Non-pigmented ciliary epithelial cell (primary cell): ENCODE measurements around the gene TEX14.
"Not testable (repeated sequence)": the region's sequence is repeated elsewhere in the genome, so short reads cannot be mapped to it uniquely, and the experiment has no call there.

Experiments used
- DNase-seq: peaks from one replicate; pipeline ENCODE4 v3.0.0-alpha.2; 2010; ENCODE audit warnings: low read depth

Gene TEX14

GRCh38 chr17:58688521-58688920 lies 3.3 kb downstream of the TEX14 start:
- DNase-seq = no peak

DNA sequence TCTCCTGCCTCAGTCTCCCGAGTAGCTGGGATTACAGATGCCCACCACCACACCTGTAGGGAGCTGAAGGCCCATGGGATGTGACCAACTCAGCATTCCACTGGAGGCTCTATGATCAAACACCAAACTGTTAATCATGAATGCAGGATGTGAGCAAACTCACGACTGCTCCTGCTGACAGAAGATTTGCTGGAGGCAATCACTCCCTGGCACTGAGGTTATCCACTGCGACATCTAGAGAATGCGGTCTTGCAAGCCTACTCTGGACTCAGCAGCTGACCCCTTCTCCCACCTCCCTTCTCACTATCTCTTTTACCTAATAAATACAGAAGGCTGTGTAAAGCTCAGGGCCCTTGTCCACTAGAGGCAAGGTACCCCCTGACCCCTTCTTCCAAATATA lies 4.9 kb downstream of the TEX14 start:
- no peak for DNase-seq

DNA sequence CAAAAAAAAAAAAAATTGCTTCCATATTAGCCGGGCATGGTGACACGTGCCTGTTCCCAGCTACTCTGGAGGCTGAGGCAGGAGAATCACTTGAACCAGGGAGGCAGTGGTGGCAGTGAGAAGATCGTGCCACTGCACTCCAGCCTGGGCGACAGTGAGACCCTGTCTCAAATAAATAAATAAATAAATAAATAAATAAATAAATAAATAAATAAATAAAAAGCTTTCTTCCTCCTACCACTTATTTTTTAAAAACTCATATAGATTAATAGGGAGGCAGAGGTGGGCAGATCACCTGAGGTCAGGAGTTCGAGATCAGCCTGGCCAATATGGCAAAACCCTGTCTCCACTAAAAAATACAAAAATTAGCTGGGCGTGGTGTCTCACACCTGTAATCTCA lies 7.4 kb downstream of the TEX14 start:
- not testable (repeated sequence) for DNase-seq

DNA sequence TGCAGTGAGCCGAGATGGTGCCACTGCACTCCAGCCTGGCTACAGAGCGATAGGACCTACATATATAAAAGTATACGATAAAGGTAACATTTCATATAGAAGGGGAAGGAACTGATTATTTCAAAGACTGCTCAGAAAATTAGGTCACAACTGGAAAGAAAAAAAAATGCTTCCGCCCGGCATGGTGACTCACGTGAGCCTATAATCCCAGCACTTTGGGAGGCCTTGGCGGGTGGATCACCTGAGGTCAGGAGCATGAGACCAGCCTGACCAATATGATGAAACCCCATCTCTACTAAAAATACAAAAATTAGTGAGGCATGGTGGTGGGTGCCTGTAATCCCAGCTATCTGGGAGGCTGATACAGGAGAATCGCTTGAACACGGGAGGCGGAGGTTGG lies 7.8 kb downstream of the TEX14 start:
- DNase-seq = no peak

GRCh38 chr17:58680038-58680369 lies 11.8 kb downstream of the TEX14 start:
- DNase-seq = no peak

DNA sequence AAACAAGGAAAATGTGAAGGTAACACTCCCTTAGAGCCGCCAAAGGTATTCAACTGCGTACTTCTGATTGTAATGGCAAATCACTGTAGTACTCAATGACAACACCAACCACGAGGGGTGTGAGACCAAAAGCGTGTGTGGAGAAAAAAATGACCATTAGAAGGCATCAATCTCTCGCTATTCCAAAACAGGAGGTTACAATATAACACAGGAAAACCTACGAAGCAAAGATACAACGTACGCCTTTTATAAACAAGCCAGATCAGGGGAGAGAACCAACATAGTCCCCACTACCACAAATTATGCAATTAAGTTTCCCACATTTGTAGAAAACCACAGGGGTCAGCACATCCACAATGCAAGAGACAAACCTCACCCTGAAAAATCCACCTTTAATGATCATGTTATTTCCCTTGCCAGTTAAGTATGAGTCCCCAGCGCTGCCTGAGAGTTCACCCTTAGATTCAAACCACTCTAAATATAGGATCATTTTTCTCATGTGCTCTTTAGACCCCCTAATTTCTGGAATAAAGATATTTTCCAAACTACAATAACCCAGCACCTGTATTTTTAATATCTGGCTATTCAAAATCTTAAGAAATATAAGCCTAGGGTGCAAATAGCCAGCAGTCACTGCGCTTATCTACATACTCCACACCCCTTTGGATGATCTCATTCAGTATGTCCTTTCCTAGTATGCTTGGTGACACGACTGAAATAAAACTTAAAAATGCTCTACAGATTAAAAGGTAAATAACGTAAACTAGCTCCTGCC lies 12.4 kb downstream of the TEX14 start:
- peak; percentile 58 for DNase-seq

DNA sequence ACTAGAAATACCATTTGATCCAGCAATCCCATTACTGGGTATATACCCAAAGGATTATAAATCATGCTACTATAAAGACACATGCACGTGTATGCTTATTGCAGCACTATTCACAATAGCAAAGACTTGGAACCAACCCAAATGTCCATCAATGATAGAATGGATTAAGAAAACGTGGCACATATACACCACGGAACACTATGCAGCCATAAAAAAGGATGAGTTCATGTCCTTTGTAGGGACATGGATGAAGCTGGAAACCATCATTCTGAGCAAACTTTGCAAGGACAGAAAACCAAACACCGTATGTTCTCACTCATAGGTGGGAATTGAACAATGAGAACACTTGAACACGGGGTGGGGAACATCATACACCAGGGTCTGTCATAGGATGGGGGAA lies 13.6 kb downstream of the TEX14 start:
- not testable (repeated sequence) for DNase-seq

- no peak for DNase-seq
Measured at GRCh38 chr17:58677194-58677880, 14.5 kb downstream of the TEX14 start.

GRCh38 chr17:58671969-58672368 lies 19.9 kb downstream of the TEX14 start:
- no peak for DNase-seq

DNA sequence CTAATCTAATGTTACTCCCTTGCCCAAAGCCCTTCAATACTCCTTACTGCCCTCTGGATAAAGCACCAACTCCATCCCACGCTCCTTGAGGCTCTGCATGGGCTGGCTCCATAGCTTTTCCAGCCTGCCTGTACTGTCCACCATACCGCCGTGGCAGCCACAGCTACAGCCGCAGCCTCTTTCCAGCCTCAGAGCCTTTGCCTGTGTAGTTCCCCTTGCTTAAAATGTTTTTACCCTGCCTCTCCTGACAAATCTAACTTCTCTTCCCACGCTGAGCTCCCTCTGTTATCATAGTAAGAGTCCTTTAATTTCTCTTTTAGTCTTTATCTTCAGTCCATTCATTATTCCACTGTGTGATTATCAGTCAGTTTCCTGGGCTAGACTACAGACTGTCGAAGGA lies 22.0 kb downstream of the TEX14 start:
- DNase-seq = no peak

- DNase-seq = no peak
Measured at GRCh38 chr17:58668598-58668935, 23.3 kb downstream of the TEX14 start.

- no peak for DNase-seq
Measured at GRCh38 chr17:58667934-58668597, 23.8 kb downstream of the TEX14 start.

- no peak for DNase-seq
Measured at GRCh38 chr17:58666858-58667267, 25.0 kb downstream of the TEX14 start.

- no peak for DNase-seq
Measured at GRCh38 chr17:58665946-58666857, 25.6 kb downstream of the TEX14 start.

GRCh38 chr17:58664302-58664701 lies 27.5 kb downstream of the TEX14 start:
- no peak for DNase-seq

- no peak for DNase-seq
Measured at GRCh38 chr17:58661499-58661898, 30.3 kb downstream of the TEX14 start.

- DNase-seq = no peak
Measured at GRCh38 chr17:58660621-58661020, 31.2 kb downstream of the TEX14 start.

GRCh38 chr17:58659714-58660084 lies 32.1 kb downstream of the TEX14 start:
- not testable (repeated sequence) for DNase-seq

DNA sequence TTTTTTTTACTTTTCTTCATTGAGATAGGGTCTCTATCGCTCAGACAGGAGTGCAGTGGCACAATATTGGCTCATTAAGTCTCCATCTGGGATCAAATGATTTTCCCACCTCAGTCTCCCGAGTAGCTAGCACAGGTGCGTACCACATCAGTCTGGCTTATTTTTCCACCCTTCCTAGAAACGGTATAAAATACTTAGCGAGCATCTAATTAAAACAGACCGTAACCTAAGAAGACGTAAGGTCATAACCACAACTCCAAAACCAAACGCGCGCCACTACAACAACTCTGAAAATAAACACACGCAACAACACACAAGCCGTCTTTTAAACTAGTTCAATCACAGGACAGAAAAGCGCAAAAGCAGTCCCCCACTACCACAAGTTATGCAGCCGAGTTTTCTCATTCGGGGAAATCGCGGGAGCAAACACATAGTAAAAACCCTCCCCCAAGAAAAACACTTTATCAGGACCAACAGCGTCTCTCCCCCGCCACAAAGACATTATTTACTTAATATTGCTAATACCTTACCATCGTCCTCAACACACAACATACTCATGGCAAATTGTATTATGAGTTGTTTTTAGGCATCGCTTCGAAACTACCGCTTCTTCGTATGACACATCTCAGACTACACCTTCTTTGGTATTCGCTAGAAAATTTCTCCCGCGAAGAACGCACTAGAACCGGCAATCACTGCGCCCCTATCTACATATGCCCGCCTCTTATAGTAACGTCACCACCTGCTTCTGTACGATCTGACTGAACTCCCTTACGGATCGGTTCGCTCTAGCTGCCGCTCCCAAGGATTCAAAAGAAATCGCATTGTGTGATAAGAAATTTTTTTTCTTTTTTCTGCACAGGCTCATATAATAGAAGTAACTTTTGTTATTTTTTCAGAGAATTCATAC lies 32.8 kb downstream of the TEX14 start:
- DNase-seq = peak; percentile 98

GRCh38 chr17:58657962-58658803 lies 33.7 kb downstream of the TEX14 start:
- DNase-seq = not testable (repeated sequence)
